H1 (cell line): ENCODE data around the gene SEC31A.
A peak's percentile ranks its signal among the peaks of the same experiment; 100 is the strongest.

Source experiments
- ATF3 ChIP-seq: IDR thresholded peaks from 2 replicates; pipeline ENCODE4 v1.6.1; 2011; ENCODE audit warnings: low read depth, mild to moderate bottlenecking, low read length; ENCODE audit not compliant: insufficient read depth
- CTCF ChIP-seq, 3 experiments: IDR thresholded peaks; 1 replicate in 2 of 3; 2 replicates in 1 of 3; pipeline versions ENCODE4 v1.5.1 to v1.6.1; 2011; ENCODE audit warnings: low read length in 3 of 3, mild to moderate bottlenecking in 3 of 3, inconsistent platforms in 2 of 3, low read depth in 1 of 3, moderate library complexity in 1 of 3; ENCODE audit not compliant: insufficient read depth in 1 of 3; ENCODE audit errors: control extremely low read depth in 1 of 3
- EP300 ChIP-seq, 2 experiments: IDR thresholded peaks; 1 replicate in 1 of 2; 2 replicates in 1 of 2; pipeline ENCODE4 v1.6.1; 2011 to 2012; ENCODE audit warnings: low read depth in 2 of 2, low read length in 2 of 2, mild to moderate bottlenecking in 2 of 2, borderline replicate concordance in 1 of 2, inconsistent platforms in 1 of 2, moderate library complexity in 1 of 2
- GABPA ChIP-seq: IDR thresholded peaks from 2 replicates; pipeline ENCODE4 v1.6.1; 2011; ENCODE audit warnings: mild to moderate bottlenecking, low read length, moderate library complexity, borderline replicate concordance; ENCODE audit not compliant: insufficient read depth
- JUND ChIP-seq: IDR thresholded peaks from 2 replicates; pipeline ENCODE4 v1.6.1; 2011; ENCODE audit warnings: mild to moderate bottlenecking, improper control_type of control experiment, low read length
- MAFK ChIP-seq: IDR thresholded peaks from 2 replicates; pipeline ENCODE4 v1.6.1; 2012; ENCODE audit warnings: low read depth, mild to moderate bottlenecking, improper control_type of control experiment, low read length
- MAX ChIP-seq: IDR thresholded peaks from 2 replicates; pipeline ENCODE4 v1.6.1; 2012; ENCODE audit warnings: inconsistent platforms
- POLR2A ChIP-seq, 2 experiments: IDR thresholded peaks; 1 replicate in 1 of 2; 2 replicates in 1 of 2; pipeline ENCODE4 v1.6.1; 2011; ENCODE audit warnings: low read depth in 2 of 2, low read length in 2 of 2, mild to moderate bottlenecking in 2 of 2; ENCODE audit errors: control extremely low read depth in 1 of 2
- SP2 ChIP-seq: IDR thresholded peaks from 2 replicates; pipeline ENCODE4 v1.6.1; 2012; ENCODE audit warnings: mild to moderate bottlenecking, low read length, inconsistent platforms
- SP4 ChIP-seq: IDR thresholded peaks from 2 replicates; pipeline ENCODE4 v1.6.1; 2012; ENCODE audit warnings: low read length, inconsistent platforms
- YY1 ChIP-seq: IDR thresholded peaks from 2 replicates; pipeline ENCODE4 v1.6.1; 2011; ENCODE audit warnings: low read depth, mild to moderate bottlenecking, low read length

DNA sequence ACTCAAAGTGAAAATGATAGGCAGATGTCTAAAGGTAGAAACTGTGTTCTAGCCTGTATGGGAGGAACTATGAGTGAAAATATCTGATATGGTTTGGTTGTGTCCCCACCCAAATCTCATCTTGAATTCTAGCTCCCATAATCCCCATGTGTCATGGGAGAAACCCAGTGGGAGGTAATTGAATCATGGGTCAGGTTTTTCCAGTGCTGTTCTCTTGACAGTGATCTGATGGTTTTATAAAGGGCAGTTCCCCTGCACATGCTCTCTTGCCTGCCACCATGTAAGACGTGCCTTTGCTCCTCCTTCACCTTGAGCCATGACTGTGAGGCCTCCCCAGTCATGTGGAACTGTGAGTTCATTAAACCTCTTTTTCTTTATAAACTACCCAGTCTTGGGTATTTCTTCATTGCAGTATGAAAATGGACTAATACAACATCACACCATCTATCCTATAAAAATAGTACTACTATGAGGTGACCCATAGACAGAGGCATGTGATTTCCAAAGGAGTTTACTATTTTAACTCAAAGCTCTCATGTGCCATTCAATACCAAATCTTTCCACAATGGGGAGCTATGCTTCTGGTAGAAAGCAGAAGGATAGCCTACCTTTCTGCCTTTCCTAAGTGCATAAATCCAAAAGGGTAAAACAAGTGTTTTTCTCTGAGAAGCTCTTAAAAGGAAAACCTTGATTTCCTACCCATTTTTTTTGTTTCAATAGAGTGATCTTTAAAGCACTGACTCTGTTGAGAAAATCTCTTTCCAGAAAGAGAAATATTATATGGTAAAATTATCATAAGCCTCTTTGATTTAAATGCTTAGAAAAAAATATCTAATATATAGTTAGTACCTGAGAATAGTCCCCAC lies 38.8 kb downstream of the SEC31A start:
- no peak for TF ChIP-seq EP300 (IDR thresholded peaks at IDR 0.05; ENCODE audit: borderline replicate concordance in 1 of 2, low read depth in 2 of 2, low read length in 2 of 2)
- no peak for TF ChIP-seq YY1
- no peak for TF ChIP-seq POLR2A (IDR thresholded peaks at IDR 0.05; ENCODE audit: control extremely low read depth in 1 of 2, low read depth in 2 of 2, low read length in 2 of 2)
- TF ChIP-seq SP2: no peak
- TF ChIP-seq JUND: no peak
- peak in 1 of 3 experiments; percentile 52; a peak in 1 of 4 replicates for TF ChIP-seq CTCF (IDR thresholded peaks at IDR 0.05; ENCODE audit: control extremely low read depth in 1 of 3, insufficient read depth in 1 of 3, low read depth in 1 of 3, low read length in 3 of 3)
- no peak for TF ChIP-seq ATF3
- no peak for TF ChIP-seq GABPA
- no peak for TF ChIP-seq MAFK
- TF ChIP-seq MAX: no peak
- no peak for TF ChIP-seq SP4
